GM12875 (cell line): ENCODE data around the gene KCNJ6.

Experiments used
- H3K4me3 ChIP-seq: one replicate; pipeline ENCODE4 v1.5.1; 2011; ENCODE audit warnings: low read depth, low read length, control low read depth
- TF ChIP-seq, protein P1 (sequence below): IDR thresholded peaks from 2 replicates; pipeline ENCODE4 v1.5.1; 2011; ENCODE audit warnings: low read depth, mild to moderate bottlenecking, control low read depth, inconsistent platforms, low read length, moderate library complexity, borderline replicate concordance; ENCODE audit not compliant: insufficient read depth

The KCNJ6 gene

DNA sequence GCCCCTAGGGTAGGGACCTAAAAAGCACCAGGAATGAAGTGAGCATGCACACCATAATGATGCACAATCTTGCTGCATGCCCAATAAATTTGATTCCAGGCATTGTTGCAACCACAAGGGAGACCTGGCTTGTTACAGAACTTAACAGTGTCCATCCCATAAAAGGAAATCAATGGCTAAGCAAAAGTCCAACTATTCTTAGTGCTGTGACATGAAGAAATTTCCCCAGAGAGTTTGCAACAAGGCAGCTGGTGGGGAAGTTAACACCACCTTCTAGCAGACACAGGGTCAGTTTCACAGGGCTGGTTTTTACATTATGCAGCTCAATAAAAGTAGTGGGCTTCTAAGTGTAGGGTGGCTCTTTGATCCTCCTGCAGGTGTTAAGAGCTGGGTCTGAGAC, 221.1 kb downstream of the KCNJ6 start:
- H3K4me3 ChIP-seq, result no peak overlapping the region
- TF ChIP-seq, protein P1, sequence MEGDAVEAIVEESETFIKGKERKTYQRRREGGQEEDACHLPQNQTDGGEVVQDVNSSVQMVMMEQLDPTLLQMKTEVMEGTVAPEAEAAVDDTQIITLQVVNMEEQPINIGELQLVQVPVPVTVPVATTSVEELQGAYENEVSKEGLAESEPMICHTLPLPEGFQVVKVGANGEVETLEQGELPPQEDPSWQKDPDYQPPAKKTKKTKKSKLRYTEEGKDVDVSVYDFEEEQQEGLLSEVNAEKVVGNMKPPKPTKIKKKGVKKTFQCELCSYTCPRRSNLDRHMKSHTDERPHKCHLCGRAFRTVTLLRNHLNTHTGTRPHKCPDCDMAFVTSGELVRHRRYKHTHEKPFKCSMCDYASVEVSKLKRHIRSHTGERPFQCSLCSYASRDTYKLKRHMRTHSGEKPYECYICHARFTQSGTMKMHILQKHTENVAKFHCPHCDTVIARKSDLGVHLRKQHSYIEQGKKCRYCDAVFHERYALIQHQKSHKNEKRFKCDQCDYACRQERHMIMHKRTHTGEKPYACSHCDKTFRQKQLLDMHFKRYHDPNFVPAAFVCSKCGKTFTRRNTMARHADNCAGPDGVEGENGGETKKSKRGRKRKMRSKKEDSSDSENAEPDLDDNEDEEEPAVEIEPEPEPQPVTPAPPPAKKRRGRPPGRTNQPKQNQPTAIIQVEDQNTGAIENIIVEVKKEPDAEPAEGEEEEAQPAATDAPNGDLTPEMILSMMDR, result no peak

DNA sequence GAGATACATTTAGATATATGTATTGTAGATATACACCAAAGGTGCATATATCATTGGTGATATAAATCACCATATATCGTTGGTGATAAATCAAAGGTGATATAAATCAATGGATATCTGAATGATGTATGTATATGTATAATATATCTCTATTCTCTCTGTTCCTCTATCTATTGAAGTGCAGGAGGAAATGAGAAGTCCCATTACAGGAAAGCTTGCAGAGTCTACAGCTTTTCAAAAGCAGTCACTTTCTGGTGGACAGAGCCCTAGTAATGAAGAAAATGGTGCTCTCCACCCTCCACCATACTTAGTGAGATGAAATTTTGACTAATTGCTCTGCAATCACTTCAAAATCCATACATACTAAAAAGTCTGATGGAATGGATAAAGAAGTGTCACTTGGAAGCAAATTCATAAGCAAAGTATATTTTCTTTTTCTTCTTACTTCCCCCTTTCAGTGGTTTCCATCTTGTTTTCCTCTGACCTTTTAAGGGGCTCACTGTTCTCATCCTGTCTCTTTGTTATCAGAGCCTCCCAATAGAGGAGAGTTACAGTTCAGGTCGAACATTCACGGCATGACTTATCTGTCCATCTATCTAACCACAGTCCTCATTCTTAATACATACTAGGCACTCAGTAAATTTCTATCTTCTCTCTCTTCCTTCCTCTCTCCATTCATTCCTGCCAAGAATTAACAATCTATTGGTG, 227.2 kb downstream of the KCNJ6 start:
- H3K4me3 ChIP-seq, result no peak overlapping the region
- TF ChIP-seq, protein P1, result no peak

DNA sequence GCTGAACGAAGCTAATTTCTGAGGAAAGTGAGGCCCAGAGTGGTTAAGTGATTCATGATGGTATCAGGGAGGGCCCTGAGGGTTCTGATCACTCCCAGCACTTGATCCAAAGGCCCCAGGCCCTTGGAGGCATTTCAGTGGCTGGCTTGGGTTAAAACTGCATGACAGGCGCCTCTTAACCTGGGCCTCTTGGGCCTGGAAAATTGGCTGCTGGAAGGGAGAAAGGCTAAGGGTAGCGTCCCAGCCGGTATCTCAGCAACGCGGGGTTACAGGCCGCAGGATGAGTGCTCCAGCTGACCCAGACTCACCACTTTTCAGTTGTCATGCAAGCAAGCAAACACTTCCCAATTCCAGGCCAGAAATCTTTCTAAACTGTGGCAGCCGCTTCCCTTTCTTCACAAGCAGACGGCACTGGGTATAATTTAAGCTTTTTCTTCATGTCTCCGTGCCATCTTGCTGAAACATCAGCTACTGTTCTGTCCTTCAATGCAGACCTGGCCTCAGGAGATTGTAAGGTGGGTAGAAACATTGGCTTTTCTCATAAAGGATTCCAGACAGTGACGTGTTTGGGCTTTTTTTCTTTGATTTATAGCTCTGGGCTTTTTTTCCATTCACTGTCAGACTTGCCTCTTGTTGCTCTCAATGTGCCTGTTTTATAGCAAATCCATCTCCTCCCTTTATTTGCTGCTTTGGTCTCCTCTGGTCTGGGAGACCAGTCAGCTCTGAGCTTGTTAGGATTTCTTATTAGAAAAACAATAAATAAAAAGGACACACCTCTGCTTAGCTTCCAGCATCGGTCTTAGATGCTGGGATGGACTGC, 229.1 kb downstream of the KCNJ6 start:
- no peak overlapping the region for H3K4me3 ChIP-seq
- TF ChIP-seq, protein P1, result no peak

DNA sequence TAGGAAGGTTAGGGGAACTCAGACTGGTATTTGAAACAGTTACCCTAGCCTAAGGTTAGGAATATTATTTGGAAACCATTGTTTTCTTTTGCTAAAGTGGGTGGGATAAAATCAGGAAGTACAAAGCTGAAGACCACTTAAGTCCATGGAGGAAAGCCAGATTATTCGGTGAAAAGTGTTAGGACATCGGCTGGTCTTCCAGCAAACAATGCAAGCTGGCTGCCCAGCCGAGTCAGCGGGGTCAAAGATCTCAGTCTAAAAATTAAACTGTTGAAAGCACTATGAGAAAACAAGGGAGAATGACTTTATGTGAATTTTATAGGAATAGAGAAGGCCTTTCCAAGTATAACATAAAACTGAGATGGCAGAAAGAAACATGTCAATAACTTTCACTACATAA, 231.7 kb downstream of the KCNJ6 start:
- H3K4me3 ChIP-seq, result no peak overlapping the region
- TF ChIP-seq, protein P1, result no peak

DNA sequence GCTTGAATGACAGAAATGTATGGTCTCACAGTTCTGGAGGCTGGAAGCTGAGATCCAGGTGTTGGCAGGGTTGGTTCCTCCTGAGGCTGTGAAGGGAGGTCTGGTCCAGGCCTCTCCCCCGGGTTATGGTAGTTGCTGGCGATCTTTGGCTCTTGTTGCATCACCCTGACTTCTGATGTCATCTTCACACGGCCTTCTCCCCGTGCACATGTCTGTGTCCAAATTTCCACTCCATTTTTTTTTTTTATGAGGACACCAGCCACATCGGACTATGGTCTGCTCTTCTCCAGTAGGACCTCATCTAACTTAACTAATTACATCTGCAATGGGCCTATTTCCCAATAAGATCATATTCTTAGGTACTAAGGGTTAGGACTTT, 232.2 kb downstream of the KCNJ6 start:
- H3K4me3 ChIP-seq, result no peak overlapping the region
- TF ChIP-seq, protein P1, result no peak

DNA sequence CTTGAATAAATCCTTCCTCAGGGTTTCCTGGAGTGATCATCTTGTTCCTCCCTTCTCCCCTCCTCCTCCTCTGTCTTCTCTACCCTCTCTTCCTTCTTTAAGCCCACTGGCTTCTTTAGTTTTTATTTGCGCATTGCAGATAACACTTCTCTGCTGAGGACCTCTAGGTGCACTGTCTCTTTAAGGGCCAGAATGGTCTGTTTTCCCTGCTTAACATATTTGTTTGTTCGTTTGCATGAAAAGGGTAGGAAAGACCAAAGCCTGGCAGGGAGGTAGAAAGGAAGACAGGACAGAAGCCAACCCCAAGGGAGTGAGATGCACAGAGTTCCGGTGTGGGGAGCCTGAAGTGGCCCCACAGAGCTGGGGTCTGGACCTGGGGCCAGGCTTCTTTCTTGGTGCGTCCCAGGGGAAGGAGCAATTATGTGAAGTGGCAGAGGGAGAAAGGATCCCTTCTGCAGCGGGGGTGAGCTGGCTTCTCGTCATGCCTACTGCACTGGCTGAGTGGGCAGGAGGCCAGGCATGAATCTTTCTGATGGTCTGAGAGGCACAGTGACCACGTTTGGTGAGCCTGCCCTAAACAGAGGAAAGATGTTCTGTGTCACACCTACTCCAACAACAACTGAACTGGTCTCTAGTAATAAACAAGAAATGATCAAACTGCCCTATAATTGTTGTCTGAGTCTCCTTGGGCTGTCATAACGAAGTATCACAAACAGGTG, 232.7 kb downstream of the KCNJ6 start:
- H3K4me3 ChIP-seq, result no peak overlapping the region
- TF ChIP-seq, protein P1, result no peak
